GM21367 (cell line): ENCODE results near the gene PPY.
"Not testable (repeated sequence)": the region's sequence is repeated elsewhere in the genome, so short reads cannot be mapped to it uniquely, and the experiment has no call there.

Experiments used
- ATAC-seq: cut with Tn5 transposase; IDR thresholded peaks from one replicate; pipeline ENCODE4 v1.9.1; 2021; ENCODE audit not compliant: unreplicated experiment

The PPY gene

GRCh38 chr17:43966276-43966675 is 24.0 kb upstream of the PPY start:
- no peak for ATAC-seq

GRCh38 chr17:43962479-43962878 is 20.2 kb upstream of the PPY start:
- no peak for ATAC-seq

GRCh38 chr17:43961954-43962353 is 19.7 kb upstream of the PPY start:
- no peak for ATAC-seq

DNA sequence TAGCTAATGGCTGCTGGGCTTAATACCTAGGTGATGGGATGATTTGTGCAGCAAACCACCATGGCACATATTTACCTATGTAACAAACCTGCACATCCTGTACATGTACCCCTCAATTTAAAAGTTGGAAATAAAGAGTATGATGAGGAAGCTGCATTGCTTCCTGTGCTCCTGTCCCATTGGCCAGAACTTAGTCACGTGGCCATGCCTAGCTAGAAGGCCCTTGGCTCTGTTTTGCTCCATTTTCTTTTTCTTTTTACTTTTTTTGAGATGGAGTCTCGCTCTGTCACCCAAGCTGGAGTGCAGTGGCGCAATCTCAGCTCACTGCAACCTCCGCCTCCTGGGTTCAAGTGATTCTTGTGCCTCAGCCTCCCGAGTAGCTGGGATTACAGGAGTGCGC is 19.0 kb upstream of the PPY start:
- ATAC-seq = not testable (repeated sequence)

DNA sequence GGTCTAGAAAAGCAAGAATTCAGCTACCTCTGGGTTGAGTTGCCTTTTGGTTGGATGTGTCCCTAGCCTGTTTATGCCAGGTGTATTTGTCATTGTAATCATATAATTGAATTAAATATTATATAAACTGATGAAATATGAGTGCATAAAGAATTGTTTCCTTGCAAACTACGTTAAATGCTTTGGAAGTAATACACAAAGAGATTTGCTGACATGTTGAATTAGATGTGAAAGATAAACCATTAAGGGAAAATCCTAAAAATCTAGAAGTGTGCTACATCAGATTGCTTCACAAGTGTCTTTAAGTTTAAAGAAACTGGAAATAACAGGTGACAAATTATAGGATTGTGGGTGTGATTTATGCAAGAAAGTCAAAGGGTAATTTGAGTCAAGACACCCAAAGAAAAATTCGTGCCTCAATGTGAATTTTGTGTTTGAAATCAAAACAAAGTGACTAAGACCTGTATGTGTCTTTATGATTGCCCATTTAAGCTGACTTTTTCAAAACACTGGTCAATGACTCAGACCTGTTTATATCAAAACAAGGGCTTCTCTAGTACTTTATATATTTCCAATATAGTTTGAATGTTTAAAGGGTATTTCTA is 16.6 kb upstream of the PPY start:
- ATAC-seq = no peak

DNA sequence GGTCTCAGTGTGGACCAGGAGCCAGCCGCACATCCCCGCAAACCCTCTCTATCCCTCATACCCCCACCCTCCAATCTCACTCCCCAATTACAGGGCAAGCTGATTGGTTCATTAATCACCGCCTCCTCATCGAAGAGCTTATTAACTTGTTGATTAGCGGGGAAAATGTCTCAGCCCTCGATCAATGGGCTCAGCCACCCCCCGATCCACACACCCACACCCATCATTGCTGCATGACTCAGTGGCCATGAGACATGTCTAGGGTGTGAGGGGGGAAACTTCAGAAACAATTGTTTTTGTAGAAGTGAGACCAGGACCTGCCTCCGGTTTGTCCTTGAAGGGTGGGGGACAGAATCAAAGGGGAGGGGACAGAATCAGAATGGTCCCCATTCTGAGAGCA is 13.9 kb upstream of the PPY start:
- ATAC-seq = no peak

- ATAC-seq = no peak
These were observed 11.5 kb upstream of the PPY start, which contains the start of gene PYY for GRCh38 chr17:43953746-43954145. PYY (minus strand) TSS chr17:43953940; CDS start chr17:43953483, 457 bp downstream.

DNA sequence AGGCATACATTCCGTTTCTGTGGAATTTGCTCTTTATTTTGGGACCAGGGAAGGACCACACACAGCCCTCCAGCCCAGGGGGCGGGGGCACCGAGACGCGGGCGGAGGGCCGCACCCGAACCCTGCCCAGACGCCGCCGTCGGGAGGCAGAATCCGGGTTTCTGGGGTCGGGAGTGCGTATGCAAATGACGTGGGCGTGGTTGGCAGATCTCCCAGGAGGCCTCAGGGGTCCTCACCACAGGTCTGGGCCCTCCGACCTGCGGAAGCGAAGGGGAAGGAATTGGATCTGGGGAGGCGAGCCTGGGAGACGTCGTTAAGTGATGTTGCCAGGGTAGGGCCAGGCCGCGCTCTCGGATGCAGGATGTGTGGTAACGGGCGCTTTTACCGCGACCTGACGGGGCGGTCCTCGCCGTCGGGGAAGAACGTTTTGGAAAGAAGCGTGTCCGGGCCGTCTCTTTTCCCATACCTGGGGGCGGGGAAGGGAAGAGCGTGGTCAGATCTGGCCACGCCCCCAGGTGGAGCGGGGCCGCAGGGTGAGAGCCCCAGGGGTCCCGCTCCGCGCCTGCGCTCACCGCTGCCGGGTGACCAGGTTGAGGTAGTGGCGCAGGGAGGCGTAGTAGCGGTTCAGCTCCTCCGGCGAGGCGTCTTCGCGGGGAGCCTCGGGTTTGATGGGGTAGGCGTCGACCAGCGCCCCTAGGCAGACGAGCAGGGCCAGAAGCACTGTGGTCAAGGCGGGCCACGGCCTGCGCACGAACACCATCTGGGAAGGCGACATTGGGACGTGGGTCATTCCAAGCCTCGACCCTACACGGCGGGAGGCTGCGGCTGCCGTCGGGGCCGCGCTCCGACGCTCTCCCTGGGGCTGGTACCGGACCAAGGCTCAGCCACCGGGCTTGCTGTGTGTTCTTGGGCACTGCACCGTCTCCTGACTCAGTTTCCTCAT is 10.7 kb upstream of the PPY start:
- no peak for ATAC-seq

GRCh38 chr17:43952351-43952723 is 10.1 kb upstream of the PPY start:
- ATAC-seq = no peak

DNA sequence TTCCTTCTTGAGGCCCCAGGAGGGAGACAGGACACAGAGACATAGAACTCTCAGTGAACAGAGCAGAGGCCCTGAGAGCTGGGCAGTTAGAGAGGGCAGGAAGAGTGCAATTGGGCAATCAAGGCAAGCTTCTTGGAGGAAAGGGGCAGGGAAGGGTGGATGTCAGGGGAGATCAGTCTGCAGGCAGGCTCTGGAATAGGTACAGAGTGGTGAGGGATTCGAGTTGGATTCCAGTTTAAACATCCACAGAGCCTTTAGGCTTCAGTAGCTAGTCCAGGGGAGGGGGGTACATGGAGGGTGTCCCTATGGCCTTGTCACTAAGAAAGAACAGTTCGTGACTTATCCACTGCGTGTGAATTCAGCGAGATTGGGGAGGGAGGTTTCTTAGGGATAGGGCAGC is 9.5 kb upstream of the PPY start:
- no peak for ATAC-seq

- no peak for ATAC-seq
These were observed 8.3 kb upstream of the PPY start for GRCh38 chr17:43950554-43950953.

- ATAC-seq = no peak
These were observed 7.5 kb upstream of the PPY start for GRCh38 chr17:43949781-43950180.

GRCh38 chr17:43946781-43947180 is 4.5 kb upstream of the PPY start:
- ATAC-seq = no peak

DNA sequence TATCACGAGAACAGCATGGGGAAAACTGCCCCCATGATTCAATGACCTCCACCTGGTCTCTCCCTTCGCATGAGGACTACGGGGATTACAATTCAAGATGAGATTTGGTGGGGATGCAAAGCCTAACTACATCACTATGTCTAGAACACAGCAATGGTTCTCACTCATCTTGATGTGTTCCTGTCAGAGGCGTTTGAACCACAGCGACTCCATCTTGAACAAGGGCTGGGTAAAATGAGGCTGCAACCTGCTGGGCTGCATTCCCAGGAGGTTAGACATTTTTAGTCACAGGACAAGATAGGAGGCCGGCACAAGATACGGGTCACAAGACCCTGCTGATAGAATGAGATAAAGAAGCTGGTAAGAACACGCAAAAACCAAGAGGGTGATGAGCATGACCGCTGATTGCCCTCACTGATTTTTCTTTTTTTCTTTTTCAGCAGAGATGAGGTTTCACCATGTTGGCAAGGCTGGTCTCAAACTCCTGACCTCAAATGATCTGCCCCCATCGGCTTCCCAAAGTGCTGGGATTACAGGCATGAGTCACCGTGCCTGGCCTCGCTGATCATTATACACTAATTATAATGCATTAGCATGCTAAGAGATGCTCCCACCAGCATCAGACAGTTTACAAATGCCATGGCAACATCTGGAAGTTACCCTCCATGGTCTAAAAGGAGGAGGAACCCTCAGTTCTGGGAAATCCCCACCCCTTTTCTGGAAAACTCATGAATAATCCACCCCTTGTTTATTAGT is 3.0 kb upstream of the PPY start:
- no peak for ATAC-seq

DNA sequence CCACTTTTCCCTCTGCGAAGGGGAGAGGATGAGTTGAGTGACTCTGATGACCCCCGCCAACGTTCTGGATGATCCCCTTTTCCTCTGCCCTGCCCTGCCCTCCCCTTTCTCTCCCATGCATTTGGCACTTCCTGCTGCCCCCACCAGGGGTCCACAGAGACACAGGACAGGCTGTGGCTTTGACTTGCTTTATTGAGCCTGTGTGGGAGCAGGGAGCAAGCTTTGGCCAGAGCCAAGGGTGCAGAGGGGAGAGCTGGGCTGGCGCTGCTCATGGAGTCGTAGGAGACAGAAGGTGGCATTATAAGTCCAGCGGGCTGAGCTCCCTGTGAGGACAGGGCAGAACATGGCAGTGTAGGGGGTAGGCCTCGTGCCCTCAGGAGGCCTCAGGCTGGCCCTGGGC is 1.6 kb downstream of the PPY start:
- no peak for ATAC-seq

DNA sequence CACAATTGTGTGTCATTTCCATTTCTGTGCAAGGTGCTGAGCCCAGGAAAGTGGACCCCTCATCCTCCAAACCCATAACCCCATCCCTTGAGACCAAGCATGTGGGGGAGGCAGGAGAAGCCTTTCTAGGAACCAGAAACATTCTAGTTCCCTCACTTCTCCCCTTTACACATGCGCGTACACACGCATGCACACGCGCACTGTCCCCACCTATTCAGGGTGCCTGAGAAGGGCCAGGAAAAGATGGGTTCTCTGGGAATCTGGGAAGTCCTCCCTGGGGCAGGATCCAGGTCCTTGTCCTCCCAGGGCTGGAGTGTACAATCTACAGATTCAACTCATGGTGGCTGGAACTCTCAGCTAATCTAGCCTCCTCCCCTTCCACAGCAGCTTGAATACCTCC is 2.4 kb downstream of the PPY start:
- no peak for ATAC-seq

GRCh38 chr17:43939452-43939851 is 2.8 kb downstream of the PPY start:
- ATAC-seq = not testable (repeated sequence)

DNA sequence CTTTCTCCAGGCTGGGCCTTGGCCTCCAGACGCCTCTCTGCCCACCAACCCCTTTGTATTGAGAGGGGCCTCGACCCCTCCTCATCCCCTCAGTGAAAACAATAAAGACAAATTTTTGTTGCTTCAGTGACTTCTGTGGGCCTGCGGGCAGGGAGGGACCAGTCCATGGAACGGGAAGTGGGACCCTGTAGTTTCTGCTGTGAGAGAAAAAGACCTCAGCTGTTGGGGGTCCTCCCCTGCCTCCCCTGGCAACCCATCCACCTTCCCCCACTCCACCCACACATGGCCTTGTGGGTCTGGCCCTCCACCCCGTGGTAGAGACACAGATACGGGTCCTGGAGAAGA is 3.5 kb downstream of the PPY start:
- ATAC-seq = no peak

GRCh38 chr17:43936434-43936833 is 5.8 kb downstream of the PPY start:
- no peak for ATAC-seq

- no peak for ATAC-seq
These were observed 6.4 kb downstream of the PPY start for GRCh38 chr17:43935926-43936261.

GRCh38 chr17:43935204-43935925 is 6.9 kb downstream of the PPY start:
- no peak for ATAC-seq
